Stimulated activated CD4-positive, alpha-beta T cell treated with anti-CD3 and anti-CD28 coated beads, Interleukin-1b, Interleukin-23, amount 100 ng/mL, for 4 hours (primary cell): ENCODE data around the gene BTBD9.
"Not testable (repeated sequence)": the region's sequence is repeated elsewhere in the genome, so short reads cannot be mapped to it uniquely, and the experiment has no call there.

ENCODE experiments used
- DNase-seq, 2 donors: peaks; one replicate each; pipeline ENCODE4 v3.0.0-alpha.2; 2020; ENCODE audit warnings: low read depth in 2 of 2

Gene BTBD9

GRCh38 chr6:38389875-38390274 is 249.9 kb downstream of the BTBD9 start:
- no peak for DNase-seq

DNA sequence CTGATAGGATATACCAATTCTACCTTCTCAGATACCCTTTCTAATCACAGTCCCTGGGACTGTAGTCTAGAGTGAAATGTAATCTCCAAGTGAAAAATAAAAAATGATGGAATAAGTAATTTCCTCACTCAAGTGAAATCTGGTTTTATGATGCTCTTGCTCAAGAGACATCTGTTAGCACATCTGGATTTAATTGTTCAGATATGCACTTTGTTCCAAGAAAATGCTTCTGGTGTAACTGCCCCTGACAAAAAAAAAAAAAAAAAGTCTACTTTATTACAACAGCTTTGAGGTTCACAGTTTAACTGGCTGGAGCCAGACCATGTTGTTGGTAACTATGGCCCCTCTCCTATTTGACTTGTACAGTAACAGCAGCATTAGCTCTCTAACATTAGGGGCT is 251.8 kb downstream of the BTBD9 start:
- DNase-seq = no peak

DNA sequence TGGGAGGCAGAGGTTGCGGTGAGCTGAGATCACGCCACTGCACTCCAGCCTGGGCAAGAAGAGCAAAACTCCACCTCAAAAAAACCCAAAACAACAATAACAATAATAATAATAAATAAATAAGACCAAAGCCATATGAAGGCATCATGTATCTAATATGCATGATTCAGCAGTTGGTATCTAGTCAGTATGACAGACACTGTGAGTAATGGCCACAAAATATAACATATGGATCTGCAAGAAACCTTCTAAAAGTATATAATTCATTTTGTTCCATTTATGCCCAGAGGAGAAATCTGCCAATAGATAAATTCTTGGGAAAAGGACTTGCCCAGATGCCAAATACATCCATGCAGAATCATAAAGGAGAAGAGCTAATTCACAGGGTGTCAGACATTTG is 252.3 kb downstream of the BTBD9 start:
- no peak for DNase-seq

GRCh38 chr6:38378801-38379200 is 260.9 kb downstream of the BTBD9 start:
- no peak for DNase-seq

GRCh38 chr6:38375937-38376336 is 263.8 kb downstream of the BTBD9 start:
- no peak for DNase-seq

DNA sequence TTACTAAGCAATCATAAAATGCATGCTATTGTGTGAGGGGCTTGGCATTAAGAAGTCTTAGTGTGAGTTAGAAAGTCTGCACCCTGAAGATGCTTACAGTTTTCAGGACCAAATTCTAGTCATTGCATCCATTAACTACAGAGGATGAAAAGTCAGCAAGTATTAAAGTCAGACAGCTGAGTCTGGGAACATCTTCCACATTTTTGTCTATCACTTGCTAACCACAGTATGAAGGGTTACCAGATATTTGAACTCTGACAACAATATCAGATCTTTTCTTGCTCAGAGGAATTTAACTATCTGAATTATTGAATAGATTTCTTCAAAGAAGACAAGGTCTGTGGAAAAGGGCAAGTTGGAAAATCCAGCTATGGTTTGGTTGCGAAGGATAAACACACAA is 264.4 kb downstream of the BTBD9 start:
- DNase-seq = no peak

GRCh38 chr6:38371881-38372280 is 267.8 kb downstream of the BTBD9 start:
- no peak for DNase-seq

DNA sequence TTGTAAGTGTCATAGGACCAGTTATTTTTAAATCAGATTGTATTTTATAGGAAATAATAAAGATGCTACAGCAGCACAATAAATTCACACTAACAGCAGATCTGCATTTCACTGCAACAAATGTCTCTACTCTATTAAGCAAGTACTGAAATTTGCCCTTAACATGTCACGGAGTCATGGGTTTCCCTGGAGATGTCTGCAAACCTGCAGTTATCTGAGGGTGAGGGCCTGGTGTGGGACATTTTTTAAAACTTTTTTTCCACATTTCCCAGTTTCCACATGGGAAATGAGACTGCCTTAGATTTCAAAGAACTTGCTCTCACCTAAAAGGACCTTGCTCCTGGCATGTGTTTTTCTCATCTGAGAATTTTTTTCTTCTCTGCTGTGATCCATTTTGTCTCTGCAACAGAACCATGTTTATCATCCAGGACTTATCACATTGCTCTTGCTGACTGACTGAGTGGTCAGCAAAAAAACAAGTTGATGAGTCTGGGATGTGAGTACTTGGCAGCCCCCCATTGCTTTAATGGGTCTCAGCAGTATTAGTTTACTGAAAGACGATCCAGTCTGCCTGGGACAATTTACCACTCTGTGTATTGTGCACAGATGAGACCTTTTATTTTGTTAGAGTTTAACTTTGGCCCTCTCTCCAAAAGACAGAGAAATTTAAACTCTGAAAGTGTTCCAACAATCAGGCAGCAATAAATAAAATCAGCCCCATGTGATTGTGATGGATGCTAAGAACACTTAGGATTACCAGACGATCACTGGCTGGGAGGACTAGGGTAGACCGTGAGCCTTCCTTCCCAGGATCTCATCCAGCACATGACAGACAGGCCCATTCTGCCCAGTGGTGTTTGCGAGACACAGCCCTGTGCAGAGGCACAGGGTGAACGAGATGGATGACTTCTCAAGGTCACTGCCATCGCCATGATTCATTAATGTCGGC is 268.8 kb downstream of the BTBD9 start:
- no peak for DNase-seq

- no peak for DNase-seq
Observed at GRCh38 chr6:38367231-38367630, 272.5 kb downstream of the BTBD9 start.

DNA sequence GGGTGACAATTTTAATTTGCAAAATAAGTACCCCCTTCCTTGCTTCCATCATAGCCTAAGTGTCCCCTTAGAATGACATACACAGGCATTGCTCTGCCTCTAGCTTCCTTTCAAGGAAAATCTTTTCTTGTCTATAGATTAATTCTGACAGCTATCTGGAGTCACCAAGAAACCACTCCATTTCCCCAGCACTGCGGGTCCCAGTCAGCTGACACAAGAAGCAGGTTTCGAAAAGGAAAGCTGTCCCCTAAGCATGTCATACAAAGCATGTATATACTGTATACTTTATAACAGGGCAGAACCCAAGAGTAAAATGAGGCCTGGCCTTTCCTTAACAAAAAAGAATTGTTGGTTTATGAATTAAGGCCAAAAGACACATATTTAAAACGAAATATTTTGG is 273.5 kb downstream of the BTBD9 start:
- DNase-seq = no peak

- DNase-seq = no peak
Observed at GRCh38 chr6:38364775-38365174, 275.0 kb downstream of the BTBD9 start.

DNA sequence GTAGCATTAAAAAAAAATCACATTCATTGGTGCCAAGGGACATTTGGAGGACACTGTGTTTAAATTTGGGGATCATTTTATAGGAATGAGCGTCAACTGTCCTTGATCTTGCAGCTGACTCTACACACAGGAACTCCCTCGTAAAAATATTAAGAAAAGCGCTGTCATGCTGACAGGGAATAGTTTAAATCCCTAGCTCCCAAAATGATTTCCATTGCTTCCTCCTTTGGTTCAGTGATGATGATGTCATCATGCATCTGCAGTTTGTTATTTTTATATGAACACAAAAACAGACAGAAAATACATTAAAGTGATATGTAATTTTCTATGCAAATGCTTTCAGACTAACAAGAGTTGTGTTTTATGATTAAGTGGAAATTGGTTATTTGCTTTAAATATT is 275.6 kb downstream of the BTBD9 start:
- no peak for DNase-seq

DNA sequence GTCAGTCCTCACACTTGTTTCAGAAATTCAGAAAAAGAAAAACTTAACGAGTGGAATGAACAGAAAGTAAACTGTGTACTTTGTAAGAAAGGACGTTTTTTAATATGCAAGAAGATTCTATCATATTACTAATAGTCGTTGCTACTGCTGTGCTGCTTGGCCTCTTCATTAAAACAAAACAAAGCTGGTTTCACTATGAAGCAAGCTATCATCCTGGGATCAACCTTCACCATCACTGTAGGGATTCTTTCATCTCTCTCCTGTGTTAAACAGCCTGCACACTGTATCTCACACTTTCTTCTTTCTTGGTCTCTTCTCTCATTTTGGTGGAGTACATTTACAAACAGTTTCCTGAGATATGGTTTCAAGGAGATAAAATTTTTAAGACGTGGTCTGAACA is 284.2 kb downstream of the BTBD9 start:
- no peak for DNase-seq

- DNase-seq = no peak
Observed at GRCh38 chr6:38354905-38355304, 284.8 kb downstream of the BTBD9 start.

DNA sequence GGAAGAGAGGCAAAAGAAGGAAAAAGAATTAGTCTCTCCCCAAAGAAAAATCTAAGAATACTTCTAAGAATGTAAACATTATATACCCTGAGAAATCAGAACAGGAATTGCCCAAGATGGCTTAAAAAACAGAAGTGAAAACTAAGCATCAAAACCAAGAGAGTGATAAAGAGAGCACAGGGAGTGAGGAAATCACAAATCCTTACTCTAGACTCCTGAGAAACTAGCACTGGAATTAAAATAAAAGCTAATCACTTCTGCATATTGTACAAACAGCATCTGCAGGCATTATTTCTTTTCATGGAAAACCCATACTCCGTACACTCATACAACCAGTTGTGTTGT is 285.7 kb downstream of the BTBD9 start:
- no peak for DNase-seq

DNA sequence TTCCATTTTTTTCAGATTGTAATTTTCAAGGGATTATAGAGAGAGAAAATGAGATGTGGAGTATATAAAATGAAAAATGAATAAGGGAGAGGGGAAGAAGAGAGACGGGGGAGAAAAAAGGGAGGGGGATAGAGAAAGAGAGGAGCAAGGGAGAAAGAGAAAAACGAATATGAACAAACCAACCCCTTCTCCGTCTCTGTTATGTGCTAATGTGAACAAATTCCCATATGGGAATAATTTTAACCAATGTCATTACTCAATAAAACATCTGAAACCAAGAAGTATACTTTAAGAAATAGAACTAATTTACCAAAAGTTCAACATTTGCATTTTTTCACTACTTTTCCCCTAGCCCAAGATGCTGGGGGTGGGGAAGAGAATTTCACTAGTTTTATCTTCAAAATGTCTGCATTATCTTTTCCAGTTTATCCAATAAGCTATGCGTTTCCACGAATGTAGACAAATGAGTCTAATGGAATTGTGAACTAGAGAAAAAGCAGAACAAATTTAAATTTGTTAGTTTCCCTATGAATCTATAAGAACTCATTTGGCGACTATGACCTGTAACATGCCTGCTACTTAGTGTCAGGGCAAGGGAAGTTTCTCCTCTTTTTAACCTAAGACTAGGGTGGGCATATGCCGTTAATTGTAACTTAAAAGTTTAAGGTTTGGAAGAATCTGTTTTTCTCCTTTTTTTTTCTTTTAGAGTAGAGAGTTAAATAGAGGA is 286.3 kb downstream of the BTBD9 start:
- DNase-seq = no peak

DNA sequence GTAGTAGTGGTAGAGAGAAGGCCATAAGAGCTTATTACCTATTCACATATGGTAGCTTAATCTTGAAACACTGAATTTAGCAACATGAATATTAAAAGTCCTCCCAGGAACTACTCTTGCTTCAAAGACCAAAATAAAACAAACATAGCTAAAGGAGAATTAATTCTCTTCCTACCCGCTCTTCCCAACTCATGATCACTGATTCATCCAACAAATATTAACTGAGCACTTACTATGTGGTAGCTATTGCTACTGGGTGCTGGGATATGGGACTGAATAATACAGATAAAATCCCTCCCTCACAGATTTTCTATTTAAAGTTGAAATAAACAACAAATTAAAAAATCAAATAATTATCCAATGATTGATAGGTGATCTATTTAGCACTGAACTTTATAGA is 287.1 kb downstream of the BTBD9 start:
- DNase-seq = no peak

GRCh38 chr6:38350942-38351341 is 288.8 kb downstream of the BTBD9 start:
- DNase-seq = no peak

DNA sequence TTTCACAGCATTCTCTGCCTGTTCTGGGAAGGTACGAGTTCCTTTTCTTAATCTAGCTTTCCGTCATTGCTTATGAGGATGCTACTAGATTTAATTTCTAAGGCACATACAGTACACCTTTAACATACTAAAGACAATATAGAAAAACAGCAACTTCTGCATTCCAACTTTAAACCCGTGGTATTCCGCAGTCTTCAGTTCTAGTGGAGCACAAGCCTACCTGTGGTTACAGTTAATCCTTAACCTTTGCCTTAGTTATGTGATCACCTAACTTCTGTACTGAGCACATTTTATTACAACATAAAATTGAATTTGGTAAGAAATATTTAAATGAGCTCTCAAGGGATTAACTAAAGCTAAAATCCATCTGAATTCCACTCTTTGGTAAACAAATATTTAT is 289.5 kb downstream of the BTBD9 start:
- DNase-seq = no peak

GRCh38 chr6:38349795-38350194 is 289.9 kb downstream of the BTBD9 start:
- no peak for DNase-seq

GRCh38 chr6:38349221-38349620 is 290.5 kb downstream of the BTBD9 start:
- DNase-seq = no peak

- DNase-seq = no peak
Observed at GRCh38 chr6:38348371-38348770, 291.4 kb downstream of the BTBD9 start.

GRCh38 chr6:38347829-38348228 is 291.9 kb downstream of the BTBD9 start:
- DNase-seq = not testable (repeated sequence)
